DOHH2 (cell line): ENCODE measurements around the gene CNR2.

Experiments used
- CTCF ChIP-seq: fragments of 200-600 bp; sonication (generic); IDR thresholded peaks from one replicate; pipeline ENCODE4 v1.5.1; 2014; ENCODE audit warnings: antibody characterized with exemption, mild to moderate bottlenecking, low read depth, low read length; ENCODE audit not compliant: poor library complexity, severe bottlenecking
- EZH2phosphoT487 ChIP-seq: fragments of 200-600 bp; sonication (generic); IDR thresholded peaks from 2 replicates; pipeline ENCODE4 v1.6.1; 2017; ENCODE audit warnings: borderline replicate concordance, mild to moderate bottlenecking, antibody characterized with exemption, low read length, moderate library complexity, mixed read lengths

- TF ChIP-seq CTCF: no peak
- TF ChIP-seq EZH2phosphoT487: no peak
Measured at GRCh38 chr1:23908453-23909341, 4.5 kb downstream of the CNR2 start.
